K562 (cell line): ENCODE data around the gene COG6.

ENCODE experiments used
- CBX3 ChIP-seq, 2 experiments: IDR thresholded peaks; 1 replicate in 1 of 2; 2 replicates in 1 of 2; pipeline ENCODE4 v1.6.1; 2012; ENCODE audit warnings: inconsistent platforms in 2 of 2, low read length in 2 of 2, borderline replicate concordance in 1 of 2, control low read depth in 1 of 2
- CEBPZ ChIP-seq: fragments of 150-350 bp; IDR thresholded peaks from 2 replicates; pipeline ENCODE4 v1.6.1; 2014; ENCODE audit warnings: low read depth, mild to moderate bottlenecking, low read length, borderline replicate concordance
- CREB1 ChIP-seq, 2 experiments: sonication (generic) in 1 of 2; formaldehyde crosslinking in 1 of 2; IDR thresholded peaks; 2 replicates each; pipeline versions ENCODE4 v1.6.1 to v1.8.0; 2012 to 2022; ENCODE audit warnings: inconsistent platforms in 1 of 2, mild to moderate bottlenecking in 1 of 2, missing genetic modification reagents in 1 of 2, moderate library complexity in 1 of 2
- DEAF1 ChIP-seq: fragments of 450-650 bp; formaldehyde crosslinking; IDR thresholded peaks from 2 replicates; pipeline ENCODE4 v1.4.0; 2020; ENCODE audit warnings: mild to moderate bottlenecking, moderate library complexity
- EP300 ChIP-seq: IDR thresholded peaks from 2 replicates; pipeline ENCODE4 v1.6.1; 2012; ENCODE audit warnings: low read length, improper control_type of control experiment
- FOXP1 ChIP-seq: sonication (generic); formaldehyde crosslinking; IDR thresholded peaks from 2 replicates; pipeline ENCODE4 v1.8.0; 2022; ENCODE audit warnings: mild to moderate bottlenecking, missing genetic modification reagents
- HOXB6 ChIP-seq: fragments of 250-450 bp; sonication (Bioruptor Pico); IDR thresholded peaks from 2 replicates; pipeline ENCODE4 v1.5.1; 2022; ENCODE audit warnings: mild to moderate bottlenecking, borderline replicate concordance
- NFATC3 ChIP-seq: fragments of 450-650 bp; IDR thresholded peaks from 2 replicates; pipeline ENCODE4 v1.6.1; 2017; ENCODE audit warnings: mild to moderate bottlenecking
- NFIC ChIP-seq: fragments of 450-650 bp; IDR thresholded peaks from 2 replicates; pipeline ENCODE4 v1.6.1; 2017; ENCODE audit warnings: mild to moderate bottlenecking, inconsistent platforms
- TSC22D4 ChIP-seq: fragments of 450-650 bp; IDR thresholded peaks from 2 replicates; pipeline ENCODE4 v1.6.1; 2016; ENCODE audit warnings: missing genetic modification characterization, missing biosample characterization, control low read depth
- XRCC3 ChIP-seq: fragments of 450-650 bp; IDR thresholded peaks from 2 replicates; pipeline ENCODE4 v1.6.1; 2017; ENCODE audit warnings: mild to moderate bottlenecking, moderate library complexity
- ZFP30 ChIP-seq: fragments of 250-450 bp; sonication (Bioruptor Pico); IDR thresholded peaks from 2 replicates; pipeline ENCODE4 v1.8.0; 2022; ENCODE audit warnings: moderate library complexity, mild to moderate bottlenecking, inconsistent platforms, borderline replicate concordance
- ZNF23 ChIP-seq: fragments of 250-450 bp; sonication (Bioruptor Pico); IDR thresholded peaks from 2 replicates; pipeline ENCODE4 v1.4.0; 2020; ENCODE audit warnings: mild to moderate bottlenecking

GRCh38 chr13:39767791-39768517 is 112.5 kb downstream of the COG6 start:
- TF ChIP-seq NFATC3: no peak
- TF ChIP-seq CEBPZ: no peak
- no peak for TF ChIP-seq DEAF1 (CRISPR knock-in tag)
- no peak for TF ChIP-seq TSC22D4 (tag)
- TF ChIP-seq CBX3 (IDR thresholded peaks at IDR 0.05; ENCODE audit: borderline replicate concordance in 1 of 2, low read length in 2 of 2): no peak
- TF ChIP-seq ZNF23 (CRISPR knock-in tag): no peak
- no peak for TF ChIP-seq XRCC3
- no peak for TF ChIP-seq EP300
- TF ChIP-seq FOXP1 (CRISPR knock-in tag): no peak
- no peak for TF ChIP-seq CREB1 (IDR thresholded peaks at IDR 0.05)
- no peak for TF ChIP-seq CREB1 (CRISPR knock-in tag; IDR thresholded peaks at IDR 0.05)
- no peak for TF ChIP-seq ZFP30 (CRISPR knock-in tag)
- no peak for TF ChIP-seq HOXB6 (CRISPR knock-in tag)
- TF ChIP-seq NFIC: no peak
